Keratinocyte (primary cell): Measurements from ENCODE around the gene PLEKHA6. TPM values are rescaled to one million over a fixed set of nuclear protein-coding genes. Genes with fewer than 3 reads are reported as not detected.

Experiments
- DNase-seq: peaks from one replicate; pipeline ENCODE4 v3.0.0-alpha.2; 2011; ENCODE audit warnings: low read depth, missing footprints, low spot score
- FAIRE-seq: peaks from 2 replicates; lab custom pipeline; 2011; peaks lifted over from hg19 to GRCh38; lab: Jason Lieb, UNC
- H2AFZ ChIP-seq: 2 replicates; pipeline ENCODE4 v1.6.0; 2012; ENCODE audit warnings: low read length, control low read depth, inconsistent platforms; ENCODE audit not compliant: control insufficient read depth
- H3K27ac ChIP-seq: 2 replicates; pipeline ENCODE4 v1.5.1; 2011; ENCODE audit warnings: low read length; ENCODE audit not compliant: control insufficient read depth, insufficient read depth
- H3K27me3 ChIP-seq: 3 replicates; pipeline ENCODE4 v1.6.0; 2011; ENCODE audit warnings: low read length; ENCODE audit not compliant: control insufficient read depth, insufficient read depth; ENCODE audit errors: extremely low read depth
- H3K36me3 ChIP-seq, 2 experiments: 2 replicates in 1 of 2; 3 replicates in 1 of 2; pipeline ENCODE4 v1.5.1; 2011; ENCODE audit warnings: low read length in 2 of 2, mild to moderate bottlenecking in 1 of 2; ENCODE audit not compliant: control insufficient read depth in 2 of 2, insufficient read depth in 2 of 2; ENCODE audit errors: extremely low read depth in 1 of 2
- H3K4me1 ChIP-seq: 3 replicates; pipeline ENCODE4 v1.5.1; 2011; ENCODE audit warnings: low read length; ENCODE audit not compliant: control insufficient read depth, insufficient read depth; ENCODE audit errors: extremely low read depth
- H3K4me2 ChIP-seq: 3 replicates; pipeline ENCODE4 v1.6.0; 2011; ENCODE audit warnings: low read depth, low read length; ENCODE audit not compliant: control insufficient read depth, insufficient read depth; ENCODE audit errors: extremely low read depth
- H3K4me3 ChIP-seq, 3 experiments: fragments of 200-600 bp in 1 of 3; sonication (generic) in 1 of 3; 2 replicates in 2 of 3; 3 replicates in 1 of 3; pipeline ENCODE4 v1.5.1; 2011 to 2016; ENCODE audit warnings: low read length in 3 of 3, mild to moderate bottlenecking in 3 of 3, control low read depth in 2 of 3, inconsistent platforms in 1 of 3, low read depth in 1 of 3, mixed read lengths in 1 of 3, mixed run types in 1 of 3, moderate library complexity in 1 of 3; ENCODE audit not compliant: control insufficient read depth in 2 of 3, insufficient read depth in 2 of 3; ENCODE audit errors: extremely low read depth in 1 of 3
- H3K79me2 ChIP-seq: 2 replicates; pipeline ENCODE4 v1.6.0; 2012; ENCODE audit warnings: low read length; ENCODE audit not compliant: control insufficient read depth, insufficient read depth
- H3K9ac ChIP-seq: 3 replicates; pipeline ENCODE4 v1.6.0; 2011; ENCODE audit warnings: low read length; ENCODE audit not compliant: control insufficient read depth, insufficient read depth; ENCODE audit errors: extremely low read depth
- H3K9me1 ChIP-seq: 3 replicates; pipeline ENCODE4 v1.6.0; 2011; ENCODE audit warnings: low read length; ENCODE audit not compliant: control insufficient read depth, insufficient read depth; ENCODE audit errors: extremely low read depth
- H3K9me3 ChIP-seq: 2 replicates; pipeline ENCODE4 v1.5.1; 2012; ENCODE audit warnings: low read depth, low read length; ENCODE audit not compliant: control insufficient read depth
- H4K20me1 ChIP-seq: 3 replicates; pipeline ENCODE4 v1.6.0; 2011; ENCODE audit warnings: low read length; ENCODE audit not compliant: control insufficient read depth, insufficient read depth; ENCODE audit errors: extremely low read depth
- CTCF ChIP-seq, 3 experiments: IDR thresholded peaks in 1 of 3; conservative IDR thresholded peaks in 1 of 3; optimal IDR thresholded peaks in 1 of 3; 2 replicates in 2 of 3; 3 replicates in 1 of 3; pipeline versions ENCODE3 to v1.5.1; 2011; ENCODE audit warnings: low read length in 3 of 3, mild to moderate bottlenecking in 3 of 3, moderate library complexity in 2 of 3, control low read depth in 1 of 3, inconsistent platforms in 1 of 3; ENCODE audit not compliant: insufficient read depth in 2 of 3; ENCODE audit errors: extremely low read depth in 1 of 3
- EZH2 ChIP-seq: IDR thresholded peaks from one replicate; pipeline ENCODE4 v1.6.1; 2012; ENCODE audit warnings: inconsistent platforms, mild to moderate bottlenecking, low read length, moderate library complexity
- dilution Hi-C: fragments of 300-500 bp; cut with MboI; formaldehyde crosslinking; loops from one replicate; pipeline ENCODE4 v1.7.0; 2020; ENCODE audit warnings: low sequenced_read_pairs; ENCODE audit not compliant: extremely low pct_ligation_motif_present
- polyA plus RNA-seq, 5 experiments: library from polyadenylated mRNA; depleted of rRNA in 3 of 5; stranded (reverse) in 3 of 5; stranded (forward) in 1 of 5; unstranded in 1 of 5; fragments of >200 nt; gene quantifications; 1 replicate in 1 of 5; 2 replicates in 3 of 5; 3 replicates in 1 of 5; pipeline versions ENCODE4 v1.2.1 to v1.2.3, GENCODE V29; 2011 to 2012; ENCODE audit warnings: missing spikeins in 2 of 5, low read depth in 1 of 5, low replicate concordance in 1 of 5

PLEKHA6 gene
- polyA plus RNA-seq, 1 donor (not counting 4 experiments of a cell fraction or from before 2014, with no cell fraction given) = 1.5 TPM

GRCh38 chr1:204407295-204407971 is 47.7 kb upstream of the PLEKHA6 start:
- H3K4me2 ChIP-seq = peak overlapping the region; percentile 74
- H2AFZ ChIP-seq = no peak overlapping the region
- dilution Hi-C loops = no loop called here
- no peak for TF ChIP-seq EZH2
- TF ChIP-seq CTCF (optimal IDR thresholded peaks at IDR 0.05 in 1 of 3, IDR thresholded peaks at IDR 0.05 in 1 of 3, conservative IDR thresholded peaks at IDR 0.05 in 1 of 3; ENCODE audit: extremely low read depth in 1 of 3, insufficient read depth in 2 of 3, low read length in 3 of 3) = no peak
- H3K9ac ChIP-seq = peak overlapping the region; percentile 99
- peaks cover 82% of the 10 kb centered on the region for H3K79me2 ChIP-seq
- H3K36me3 ChIP-seq = peaks cover 10 to 27% of the 10 kb centered on the region in 2 experiments
- H3K9me3 ChIP-seq = no peaks in the 10 kb centered on the region
- H3K27me3 ChIP-seq = no peaks in the 10 kb centered on the region
- no peak for DNase-seq
- peak overlapping the region; percentile 88 to 100 (median 89) for H3K4me3 ChIP-seq
- peaks cover 27% of the 10 kb centered on the region for H4K20me1 ChIP-seq
- no peaks in the 10 kb centered on the region for H3K9me1 ChIP-seq
- no peak for FAIRE-seq
- H3K4me1 ChIP-seq = peaks cover 7% of the 10 kb centered on the region
- H3K27ac ChIP-seq = peak overlapping the region; percentile 98

DNA sequence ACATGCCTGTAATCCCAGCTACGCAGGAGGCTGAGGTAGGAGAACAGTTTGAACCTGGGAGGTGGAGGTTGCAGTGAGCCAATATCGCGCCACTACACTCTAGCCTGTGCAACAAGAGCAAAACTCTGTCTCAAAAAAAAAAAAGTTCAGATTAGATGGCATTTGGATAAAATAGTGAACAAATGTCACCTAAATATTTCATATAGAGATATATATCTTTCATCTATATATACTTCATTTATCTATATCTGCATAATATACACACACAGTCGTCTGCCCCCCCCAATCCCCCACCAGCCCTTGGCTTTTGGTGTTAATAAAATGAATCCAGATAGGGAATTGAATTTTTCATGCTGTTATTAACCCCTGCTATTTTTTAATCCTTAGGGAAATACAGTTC is 46.9 kb upstream of the PLEKHA6 start:
- peaks cover 12 to 27% of the 10 kb centered on the region in 2 experiments for H3K36me3 ChIP-seq

More for the DNA sequence above, 46.9 kb upstream of the PLEKHA6 start:
- Histone ChIP-seq H3K9me1 (no peaks in the 10 kb centered on the region), H3K4me3 (peak overlapping the region; percentile 16 to 89 (median 88)), H3K4me2 (peak overlapping the region; percentile 74), H3K9ac (peak overlapping the region; percentile 99), H3K4me1 (peaks cover 7% of the 10 kb centered on the region), H2AFZ (no peak overlapping the region), H4K20me1 (peaks cover 27% of the 10 kb centered on the region), H3K27ac (peak overlapping the region; percentile 98), H3K27me3 (no peaks in the 10 kb centered on the region), H3K9me3 (no peaks in the 10 kb centered on the region), H3K79me2 (peaks cover 83% of the 10 kb centered on the region)
- TF ChIP-seq CTCF (optimal IDR thresholded peaks at IDR 0.05 in 1 of 3, IDR thresholded peaks at IDR 0.05 in 1 of 3, conservative IDR thresholded peaks at IDR 0.05 in 1 of 3; ENCODE audit: extremely low read depth in 1 of 3, insufficient read depth in 2 of 3, low read length in 3 of 3) (no peak), EZH2 (no peak)
- FAIRE-seq = no peak
- dilution Hi-C loops = no loop called here
- no peak for DNase-seq
